Measurements from ENCODE around the gene SLC22A3.

SLC22A3 gene

GRCh38 chr6:160418370-160418769 is 70.2 kb downstream of the SLC22A3 start:
- DNase-seq, result no peak

- no peak for DNase-seq
These were observed 71.3 kb downstream of the SLC22A3 start for GRCh38 chr6:160419488-160419887.

DNA sequence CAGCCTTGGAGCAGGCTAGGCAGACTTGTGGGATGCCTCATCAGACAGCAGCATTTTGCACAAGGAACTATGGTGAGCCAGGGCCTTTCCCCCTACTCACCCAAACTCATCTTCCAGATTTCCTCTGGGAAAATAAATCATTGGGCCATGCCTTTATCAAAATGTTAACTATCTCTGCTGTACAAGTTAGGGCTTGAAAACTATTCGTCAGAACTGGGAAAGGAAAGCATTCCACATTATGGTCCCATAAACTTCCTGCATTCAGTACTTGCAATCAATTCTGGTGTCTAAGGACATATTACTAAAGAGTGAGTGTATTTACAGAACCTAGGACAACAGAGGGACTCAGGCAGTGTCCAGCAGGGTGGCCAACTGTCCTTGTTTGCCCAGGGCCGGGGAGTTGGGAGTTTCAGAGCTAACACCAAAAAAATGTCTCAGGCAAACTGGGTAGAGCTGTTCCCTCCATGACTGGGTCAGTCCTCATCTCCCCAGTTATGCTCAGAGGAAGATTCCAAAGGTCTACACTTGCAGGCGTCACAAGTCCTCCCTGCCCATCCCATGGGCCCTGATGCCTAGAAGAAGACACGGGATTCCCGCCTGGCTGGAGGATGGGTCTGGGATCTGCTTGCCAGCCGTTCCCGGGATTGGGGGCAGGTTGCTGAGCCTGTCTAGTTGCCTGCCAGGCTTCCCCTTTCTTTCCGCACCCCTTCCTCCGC is 72.2 kb downstream of the SLC22A3 start:
- no peak for DNase-seq

GRCh38 chr6:160420969-160421556 is 72.9 kb downstream of the SLC22A3 start:
- no peak for DNase-seq

GRCh38 chr6:160421854-160422253 is 73.7 kb downstream of the SLC22A3 start:
- DNase-seq, result no peak

DNA sequence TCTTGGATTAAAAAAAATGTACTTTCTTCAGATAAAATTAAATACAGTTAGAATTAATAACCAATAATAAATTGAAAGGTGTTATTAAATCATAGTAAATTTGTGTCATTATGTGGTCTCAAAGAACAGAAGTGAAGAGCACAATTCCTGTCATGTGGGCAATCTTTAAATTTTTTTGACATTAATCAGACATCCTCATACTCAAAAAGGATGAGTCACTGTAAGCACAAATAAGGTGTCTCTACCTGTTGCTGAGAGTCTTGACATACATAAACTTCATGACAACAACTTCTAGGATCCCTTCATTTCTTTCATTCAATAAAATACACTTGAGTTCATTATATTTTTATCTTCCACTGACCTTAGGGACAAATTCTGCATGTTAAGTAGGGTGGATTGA is 76.1 kb downstream of the SLC22A3 start:
- DNase-seq, result no peak

DNA sequence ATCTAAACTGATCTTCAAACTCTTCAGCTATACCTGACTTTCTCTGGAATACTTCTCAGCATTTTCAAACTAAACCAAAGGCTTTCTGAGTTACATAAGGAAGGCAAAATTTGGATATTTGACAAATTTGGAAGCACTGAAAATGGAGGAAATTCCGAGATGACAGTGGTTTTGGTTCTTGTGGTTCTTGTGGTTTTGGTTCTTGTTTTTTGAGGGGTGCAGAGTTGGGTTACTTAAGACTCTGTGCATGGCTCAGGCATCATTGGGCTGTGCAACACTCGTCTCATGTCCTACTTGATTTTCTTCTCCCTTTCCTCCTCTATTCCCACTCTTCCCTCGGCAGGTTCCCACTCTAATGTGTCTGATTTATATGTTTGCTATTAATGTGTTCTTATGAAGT is 78.0 kb downstream of the SLC22A3 start:
- no peak for DNase-seq

DNA sequence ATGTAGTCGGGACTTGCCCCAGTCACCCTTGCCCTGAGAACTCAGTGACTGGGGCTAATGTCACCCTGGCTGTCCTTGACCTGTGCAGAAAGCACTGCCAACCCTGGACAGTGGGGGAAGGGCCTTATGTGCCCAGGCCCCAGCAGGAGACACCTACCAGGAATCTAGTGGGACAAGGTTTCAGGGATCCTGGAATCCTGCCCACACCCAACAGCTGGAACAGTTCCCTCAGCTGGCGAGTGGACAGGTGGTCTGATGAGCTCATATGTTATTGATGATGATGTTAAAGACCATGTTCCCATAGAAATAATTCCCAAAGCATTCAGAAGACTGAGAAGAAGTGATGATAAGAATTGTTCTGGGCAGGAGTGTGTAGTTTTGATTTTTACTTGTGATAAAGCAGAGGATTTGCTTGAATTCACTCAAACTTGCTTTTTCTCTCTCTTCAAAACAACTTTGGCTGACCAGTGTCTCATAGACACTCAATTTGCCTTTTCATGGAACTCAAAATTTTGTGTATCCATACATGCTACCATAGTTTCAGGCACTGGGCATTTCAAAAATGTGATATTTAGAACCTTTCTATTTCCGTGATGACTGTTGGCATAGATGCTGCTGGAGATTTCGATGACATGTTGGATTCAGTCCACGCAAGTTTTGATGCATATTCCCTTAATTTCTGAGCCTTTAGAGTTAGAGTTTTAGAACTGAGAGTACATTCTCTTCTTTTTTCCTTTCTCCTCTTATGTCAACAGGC is 79.3 kb downstream of the SLC22A3 start:
- no peak for DNase-seq

DNA sequence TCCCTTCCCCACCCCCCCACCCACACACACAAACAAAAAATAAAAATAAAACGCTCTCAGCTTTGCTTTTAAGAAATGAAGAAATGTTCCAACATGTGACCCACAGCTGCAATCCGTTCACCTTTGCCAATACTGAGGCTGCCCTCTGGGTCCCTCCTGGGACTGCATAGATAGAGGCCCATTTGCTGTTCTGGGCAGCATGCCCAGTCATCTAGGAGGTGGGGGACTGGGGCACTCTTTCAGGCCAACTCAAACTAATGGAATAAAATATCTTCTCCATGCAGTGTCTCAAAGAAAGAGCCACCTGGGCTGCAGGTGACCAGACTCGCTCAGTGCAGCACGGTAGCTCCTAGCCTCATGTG is 79.9 kb downstream of the SLC22A3 start:
- DNase-seq, result no peak

DNA sequence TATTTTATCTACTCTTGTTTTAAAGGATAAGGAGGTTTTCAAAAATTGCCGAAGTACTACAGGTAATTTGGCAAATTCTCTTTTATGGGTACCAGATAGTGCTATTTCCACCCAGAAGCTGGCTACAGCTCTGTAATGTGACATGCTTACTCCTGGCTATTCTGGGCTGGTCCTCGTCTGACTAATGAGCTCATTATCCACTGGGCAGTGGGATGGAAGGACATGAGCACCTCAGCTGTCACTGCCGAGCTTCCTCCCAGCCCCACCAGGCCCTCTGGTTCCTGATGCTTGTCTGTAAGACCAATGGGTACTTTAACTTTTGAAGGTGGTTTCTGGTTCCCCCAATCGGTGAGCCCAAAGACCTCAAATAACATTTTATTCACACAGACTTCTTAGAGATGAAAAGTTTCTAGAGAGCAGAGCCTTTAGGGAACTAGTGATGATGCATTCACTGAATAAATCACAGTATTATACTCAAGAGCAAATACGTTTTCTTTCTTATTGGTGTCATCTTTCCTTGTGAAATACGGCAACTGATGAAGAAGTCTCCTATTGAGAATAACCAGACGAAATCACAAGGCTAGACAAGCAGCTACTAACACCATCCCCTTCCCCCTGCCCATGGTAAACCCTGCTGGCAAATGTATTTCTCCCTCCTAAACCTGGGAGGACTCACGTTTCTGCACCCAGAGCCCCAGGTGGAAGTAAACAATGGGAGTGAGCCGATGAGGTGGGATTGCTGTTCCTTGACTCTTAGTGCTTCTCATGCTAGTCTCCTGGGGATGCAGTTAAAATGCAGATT is 80.8 kb downstream of the SLC22A3 start:
- no peak for DNase-seq

DNA sequence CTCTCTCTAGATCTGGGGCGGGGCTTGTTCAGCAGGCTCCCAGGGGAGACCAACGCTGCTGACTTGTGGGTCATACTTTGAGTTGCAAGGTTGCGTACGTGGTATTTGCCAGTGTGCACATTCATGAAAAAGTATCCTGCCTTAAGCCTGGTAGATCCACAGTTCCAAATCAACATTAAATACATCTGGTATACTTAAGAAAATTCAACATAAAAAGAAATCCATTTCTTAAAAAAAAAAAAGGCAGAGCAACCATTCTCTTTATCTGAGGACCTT is 81.4 kb downstream of the SLC22A3 start:
- DNase-seq, result no peak

GRCh38 chr6:160430203-160430602 is 82.0 kb downstream of the SLC22A3 start:
- DNase-seq, result no peak

GRCh38 chr6:160430751-160431150 is 82.6 kb downstream of the SLC22A3 start:
- DNase-seq, result no peak

DNA sequence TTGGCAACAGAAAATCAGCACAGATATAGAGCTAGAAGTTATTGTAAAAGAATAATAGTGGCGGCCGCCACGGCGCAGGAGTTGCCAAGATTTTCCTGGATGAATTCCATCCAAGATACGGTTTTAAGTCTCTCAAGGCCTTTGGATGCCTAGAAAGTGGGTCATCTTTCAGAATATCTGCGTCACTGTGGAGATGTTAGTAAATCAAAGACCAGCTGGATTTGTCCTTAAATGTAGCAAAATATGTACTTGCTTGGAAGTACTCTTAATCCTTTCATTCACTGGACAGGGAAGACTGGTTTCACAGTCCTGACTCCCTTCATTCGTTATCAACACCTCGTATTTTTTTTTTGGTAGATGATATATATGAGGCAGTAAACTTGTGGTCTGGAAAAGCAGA is 83.0 kb downstream of the SLC22A3 start:
- no peak for DNase-seq

DNA sequence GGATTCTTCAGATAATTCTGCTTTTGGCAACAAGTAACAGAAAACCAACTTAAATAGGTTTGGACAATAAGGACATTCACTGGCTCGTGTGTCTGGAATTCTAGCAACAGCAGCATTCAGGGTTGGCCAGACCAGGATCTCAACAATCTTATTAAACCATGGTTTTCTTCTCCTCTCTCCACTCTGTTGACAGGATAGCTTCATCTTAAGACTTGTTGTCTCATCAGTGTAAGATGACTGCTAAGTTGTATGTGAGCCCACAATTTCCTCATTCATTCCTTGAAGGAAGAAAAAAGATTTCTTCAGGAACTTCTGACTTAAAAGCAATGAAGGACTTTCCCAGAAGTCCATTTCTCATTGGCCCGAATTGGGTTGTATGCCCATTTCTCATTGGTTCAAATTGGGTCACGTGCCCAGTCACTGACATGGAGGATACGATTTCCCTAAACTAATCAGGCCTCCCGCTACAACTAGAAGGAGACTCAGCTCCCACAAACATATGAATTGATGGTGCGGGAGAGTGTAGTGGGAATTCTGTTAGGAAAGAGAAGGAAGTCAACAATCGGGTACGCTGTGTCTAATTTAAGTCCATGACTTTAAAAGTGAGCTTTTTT is 83.7 kb downstream of the SLC22A3 start:
- no peak for DNase-seq

DNA sequence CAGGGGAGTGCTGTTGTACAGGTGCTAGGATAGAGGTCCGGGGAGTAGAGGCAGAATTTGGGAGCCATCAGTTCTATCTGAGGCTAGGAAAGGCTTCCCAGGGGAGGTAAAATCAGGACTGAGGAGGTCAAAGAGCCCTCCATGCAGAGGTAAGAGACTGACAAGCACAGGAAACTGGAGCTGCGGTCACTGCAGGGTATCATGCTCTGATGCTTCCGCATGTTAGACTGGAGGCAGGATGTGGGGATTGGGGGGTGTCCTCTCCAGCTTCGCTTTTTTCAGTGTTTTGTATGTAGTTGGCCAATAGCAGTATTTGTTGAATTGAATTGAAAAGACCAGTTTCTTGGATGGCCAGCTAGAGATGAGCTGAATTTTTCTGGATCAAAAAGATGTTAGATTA is 87.8 kb downstream of the SLC22A3 start:
- DNase-seq, result no peak

- DNase-seq, result no peak
These were observed 89.0 kb downstream of the SLC22A3 start for GRCh38 chr6:160437154-160437553.

- DNase-seq, result no peak
These were observed 89.6 kb downstream of the SLC22A3 start for GRCh38 chr6:160437775-160438174.

DNA sequence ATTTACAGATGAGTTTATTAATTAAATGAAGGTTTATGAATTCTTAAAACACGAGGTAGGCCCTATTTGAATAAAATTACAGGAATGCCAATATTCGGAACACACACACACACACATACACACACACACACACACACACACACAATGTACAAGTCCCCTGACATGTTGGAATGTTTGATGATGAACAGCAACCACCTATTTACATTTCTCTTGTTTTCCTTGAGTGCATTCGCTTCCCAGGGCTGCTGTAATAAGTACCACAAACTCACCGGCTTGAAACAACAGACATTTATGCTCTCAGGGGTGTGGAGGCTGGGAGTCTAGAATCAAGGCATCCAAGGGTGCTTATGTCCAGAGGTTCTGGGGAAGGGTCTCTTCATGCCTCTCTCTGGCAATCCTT is 90.3 kb downstream of the SLC22A3 start:
- DNase-seq, result no peak

DNA sequence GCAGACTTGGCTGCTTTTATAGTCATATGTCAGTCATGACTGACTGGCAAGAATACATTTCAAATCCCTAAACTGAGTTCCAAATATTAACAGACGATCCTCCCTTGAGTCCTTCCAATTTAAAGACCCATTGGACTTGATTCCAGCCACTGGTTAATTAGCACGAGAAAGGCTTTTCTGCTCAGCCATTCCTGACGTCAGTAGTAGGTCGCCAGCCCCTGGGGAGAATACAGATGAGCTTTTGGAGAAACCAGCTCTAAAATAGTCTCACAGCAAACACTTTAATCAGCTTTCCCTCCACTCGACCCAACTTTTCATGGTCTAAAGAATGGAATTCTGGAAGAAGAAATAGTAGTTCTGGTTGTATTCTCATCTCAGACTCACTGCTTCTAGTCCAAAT is 91.6 kb downstream of the SLC22A3 start:
- no peak for DNase-seq

- DNase-seq, result no peak
These were observed 94.0 kb downstream of the SLC22A3 start for GRCh38 chr6:160442151-160442550.

GRCh38 chr6:160445130-160445529 is 97.0 kb downstream of the SLC22A3 start:
- no peak for DNase-seq

- no peak for DNase-seq
These were observed 99.2 kb downstream of the SLC22A3 start for GRCh38 chr6:160447350-160447749.

All from CD4-positive, alpha-beta T cell treated with Interleukin-12 subunit alpha and Interleukin-12 subunit beta, for 1 hour (primary cell).